Measurements from ENCODE around the gene SNRNP40.

Gene SNRNP40

DNA sequence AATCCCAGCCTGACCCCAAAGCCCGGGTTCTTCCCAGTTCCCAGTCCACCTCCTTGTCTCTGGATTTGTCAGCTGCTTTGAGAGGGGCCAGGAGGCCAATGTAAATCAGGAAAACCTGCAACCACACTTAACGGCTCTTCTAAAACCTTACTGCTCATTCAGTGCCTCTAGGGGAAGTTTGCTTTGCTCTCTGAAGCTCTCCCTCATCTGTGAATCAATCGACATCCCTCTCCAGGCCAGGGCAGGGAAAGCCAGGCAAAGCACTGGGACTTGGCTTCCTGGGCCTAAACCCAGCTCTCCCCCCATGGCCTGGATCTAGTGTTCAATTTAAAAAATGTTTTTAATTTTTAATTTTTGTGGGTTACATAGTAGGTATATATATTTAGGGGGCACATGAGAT, 66.2 kb downstream of the SNRNP40 start:
- DNase-seq: no peak

DNA sequence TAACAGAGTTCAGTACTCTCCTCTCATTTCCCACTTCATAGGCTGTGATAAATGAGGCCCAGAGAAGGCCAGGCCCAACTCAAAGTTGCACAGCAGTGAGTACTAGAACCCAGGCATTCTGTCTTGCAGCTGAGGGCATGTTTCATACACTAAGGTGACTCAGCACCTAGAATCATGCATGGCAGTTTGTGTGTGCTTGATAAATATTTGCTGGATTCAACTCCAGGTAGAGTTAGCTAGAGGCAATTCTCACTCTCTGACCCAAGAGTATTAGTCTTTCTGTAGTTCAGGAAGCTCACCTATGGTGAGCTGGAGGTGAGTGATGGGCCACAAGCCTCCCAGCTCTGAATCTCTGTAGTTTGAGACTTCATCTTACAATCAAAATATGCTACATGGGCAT, 67.6 kb downstream of the SNRNP40 start:
- no peak for DNase-seq

DNA sequence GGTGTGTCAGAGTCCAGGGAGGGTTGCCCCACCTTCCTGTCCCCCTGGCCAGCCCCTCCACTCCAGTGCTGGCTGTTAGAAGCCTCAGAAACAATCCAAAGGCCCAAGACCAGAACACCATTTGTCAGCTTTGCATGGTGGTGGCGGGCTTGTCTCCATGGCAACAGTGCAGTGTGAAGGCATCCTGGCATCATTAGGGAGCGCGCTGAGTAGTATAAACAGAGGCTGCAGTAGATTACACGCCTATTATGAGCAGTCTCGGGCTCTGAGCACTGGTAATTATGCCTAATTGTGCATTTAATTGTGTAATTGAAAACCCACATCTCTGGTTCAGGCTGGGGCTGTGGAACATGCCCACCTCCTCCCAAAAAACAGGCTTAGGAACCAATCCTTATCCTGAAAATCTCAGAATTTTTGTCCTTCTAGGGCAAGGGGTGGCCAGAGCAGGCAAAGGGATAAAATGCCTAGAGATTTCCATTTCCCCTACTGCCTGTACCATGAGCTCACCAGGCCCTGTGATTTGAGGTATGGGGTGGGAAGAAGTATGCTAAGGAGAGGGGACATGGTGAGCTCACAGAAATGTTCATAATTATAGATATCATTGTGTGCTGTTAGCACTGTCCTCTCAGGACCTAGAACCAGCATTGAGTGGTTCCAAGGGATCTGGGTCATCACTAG, 68.6 kb downstream of the SNRNP40 start:
- DNase-seq: no peak

- DNase-seq: no peak
Measured at GRCh38 chr1:31224068-31224467, 72.5 kb downstream of the SNRNP40 start.

DNA sequence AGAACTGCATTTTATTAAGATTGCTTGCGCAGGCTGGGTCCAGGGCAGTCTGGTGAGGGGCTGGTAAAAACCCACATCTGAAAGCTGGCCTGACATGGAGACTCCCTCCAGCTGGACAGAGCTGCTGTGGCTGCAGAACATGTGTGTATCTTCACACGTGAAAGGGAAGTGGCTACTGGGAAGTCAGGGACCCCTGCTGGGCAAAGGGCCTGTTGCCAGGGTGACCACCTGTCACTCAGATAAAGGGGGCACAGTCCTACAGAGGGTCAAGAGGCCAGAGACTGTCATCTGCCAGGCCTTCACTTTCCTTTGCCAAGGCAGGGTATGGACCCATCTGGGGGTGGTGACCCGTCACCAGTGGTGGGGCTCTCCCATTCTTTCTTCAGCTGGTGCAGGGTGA, 74.4 kb downstream of the SNRNP40 start:
- DNase-seq: no peak

DNA sequence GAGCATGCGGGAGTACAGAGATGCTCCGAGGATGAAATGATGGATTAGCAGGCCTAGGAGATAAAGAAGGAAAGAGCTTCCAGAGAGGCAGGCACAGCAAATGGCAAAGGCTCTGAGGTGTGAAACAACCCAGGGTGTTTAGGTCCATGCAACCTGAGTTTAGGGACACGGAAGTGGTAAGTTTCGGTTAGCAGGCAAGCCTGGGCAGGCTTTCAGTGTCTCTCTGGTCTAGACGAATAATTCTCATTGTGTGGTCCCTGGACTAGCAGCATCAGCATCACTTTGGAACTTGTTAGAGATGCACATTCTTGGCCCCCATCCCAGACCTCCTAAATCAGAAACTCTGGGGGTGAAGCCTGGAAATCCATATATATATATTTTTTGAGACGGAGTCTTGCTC, 75.5 kb downstream of the SNRNP40 start:
- DNase-seq: no peak

DNA sequence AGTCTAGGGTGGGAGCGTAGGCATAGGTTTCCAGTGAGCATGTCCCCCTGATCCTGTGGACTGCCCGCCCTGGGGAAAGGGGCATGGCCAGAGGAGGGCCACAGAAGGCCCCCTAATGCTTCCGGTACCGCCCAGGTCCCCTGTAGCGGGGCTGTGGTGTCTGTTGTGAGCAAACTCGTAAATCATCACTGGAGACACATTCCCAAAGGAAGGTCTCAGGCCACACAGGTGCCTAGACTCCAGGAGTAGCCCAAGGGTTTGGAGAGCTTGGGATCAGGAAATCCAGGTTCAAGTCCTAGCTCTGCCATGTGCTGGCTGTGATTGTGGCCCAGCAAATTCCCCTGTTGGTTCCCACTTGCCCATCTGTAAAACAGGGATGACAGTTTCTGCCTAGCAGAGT, 77.1 kb downstream of the SNRNP40 start:
- DNase-seq: no peak

- no peak for DNase-seq
Measured at GRCh38 chr1:31218705-31219104, 77.9 kb downstream of the SNRNP40 start.

DNA sequence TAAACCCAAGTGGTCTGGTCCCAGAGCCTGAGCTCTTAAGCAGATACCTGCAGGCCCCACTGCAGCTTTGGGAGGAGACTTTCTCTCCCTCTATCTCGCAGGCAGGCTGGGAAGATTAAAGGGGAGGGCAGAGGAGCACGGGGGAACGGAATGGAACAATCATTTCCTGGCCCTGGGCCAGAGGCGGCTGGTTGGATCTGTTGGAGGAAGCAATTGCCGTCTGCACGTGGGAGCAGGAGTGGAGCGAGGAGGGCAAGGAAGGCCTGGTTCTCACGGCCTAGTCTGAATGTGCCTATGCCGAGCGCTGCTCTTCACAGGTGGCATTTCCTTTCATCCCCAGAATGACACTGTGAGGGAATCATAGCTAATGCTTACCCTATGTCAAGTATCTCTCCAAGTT, 80.6 kb downstream of the SNRNP40 start:
- no peak for DNase-seq

DNA sequence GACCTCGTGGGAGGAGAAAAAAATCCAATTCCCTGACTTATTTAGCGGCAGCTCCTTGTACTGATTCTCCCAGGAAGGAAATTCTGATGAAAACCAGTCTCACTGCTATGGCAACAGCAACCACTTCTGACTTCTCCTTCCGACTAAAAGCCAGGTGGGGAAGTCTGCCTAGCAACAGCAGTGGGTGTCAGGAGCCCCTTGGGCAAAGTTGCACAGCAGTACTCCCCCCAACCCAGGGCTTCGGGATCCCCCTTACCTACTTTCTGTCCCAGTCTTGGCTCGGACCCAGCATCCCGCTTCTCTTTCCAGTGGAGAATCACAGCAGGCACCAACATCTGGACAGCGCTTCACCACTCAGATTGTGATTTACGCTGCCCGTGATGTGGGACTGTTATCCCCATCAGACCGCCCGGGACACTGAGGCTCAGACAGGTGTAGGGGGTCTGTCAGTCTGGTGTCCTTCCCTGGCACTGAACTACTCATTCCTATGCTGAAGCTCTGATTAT, 81.5 kb downstream of the SNRNP40 start:
- DNase-seq: no peak

DNA sequence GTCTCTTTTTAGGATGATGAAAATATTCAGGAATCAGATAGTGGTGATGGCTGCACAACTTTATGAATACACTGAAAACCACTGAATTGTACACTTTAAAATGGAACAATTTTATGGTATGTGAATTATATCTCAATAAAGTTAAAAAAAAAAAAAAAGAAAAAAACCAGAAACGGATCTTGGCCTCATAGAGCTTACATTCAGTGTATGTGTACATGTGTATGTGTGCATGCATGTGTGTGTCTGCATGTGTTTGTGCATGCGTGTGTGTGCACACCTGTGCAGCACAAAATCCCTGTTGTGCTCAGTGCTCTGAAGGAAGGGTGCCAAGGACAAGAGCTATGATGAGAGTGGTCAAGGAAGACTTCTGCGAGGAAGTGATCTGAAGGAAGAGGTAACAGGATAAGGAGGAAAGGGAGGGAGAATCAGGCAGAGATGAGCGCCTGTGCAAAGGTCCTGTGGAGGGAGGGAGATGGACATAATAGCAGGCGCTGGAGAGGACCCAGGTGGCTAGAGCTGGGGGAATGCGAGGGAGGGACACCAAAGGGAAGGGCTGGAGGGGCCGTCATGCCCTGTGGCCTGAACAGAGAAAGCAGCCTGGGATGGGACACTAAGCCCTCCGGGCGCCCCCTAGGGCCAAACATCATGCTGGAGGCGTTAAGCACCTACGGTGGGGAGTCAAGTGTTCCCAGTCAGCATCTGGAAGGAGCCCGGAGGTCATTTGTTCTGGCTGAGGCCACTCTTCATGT, 82.1 kb downstream of the SNRNP40 start:
- DNase-seq: no peak
